GM19452 (cell line): ENCODE data around the gene MATN1.

Experiments used
- ATAC-seq: cut with Tn5 transposase; IDR thresholded peaks from one replicate; pipeline ENCODE4 v1.9.1; 2021; ENCODE audit not compliant: unreplicated experiment

MATN1 gene

DNA sequence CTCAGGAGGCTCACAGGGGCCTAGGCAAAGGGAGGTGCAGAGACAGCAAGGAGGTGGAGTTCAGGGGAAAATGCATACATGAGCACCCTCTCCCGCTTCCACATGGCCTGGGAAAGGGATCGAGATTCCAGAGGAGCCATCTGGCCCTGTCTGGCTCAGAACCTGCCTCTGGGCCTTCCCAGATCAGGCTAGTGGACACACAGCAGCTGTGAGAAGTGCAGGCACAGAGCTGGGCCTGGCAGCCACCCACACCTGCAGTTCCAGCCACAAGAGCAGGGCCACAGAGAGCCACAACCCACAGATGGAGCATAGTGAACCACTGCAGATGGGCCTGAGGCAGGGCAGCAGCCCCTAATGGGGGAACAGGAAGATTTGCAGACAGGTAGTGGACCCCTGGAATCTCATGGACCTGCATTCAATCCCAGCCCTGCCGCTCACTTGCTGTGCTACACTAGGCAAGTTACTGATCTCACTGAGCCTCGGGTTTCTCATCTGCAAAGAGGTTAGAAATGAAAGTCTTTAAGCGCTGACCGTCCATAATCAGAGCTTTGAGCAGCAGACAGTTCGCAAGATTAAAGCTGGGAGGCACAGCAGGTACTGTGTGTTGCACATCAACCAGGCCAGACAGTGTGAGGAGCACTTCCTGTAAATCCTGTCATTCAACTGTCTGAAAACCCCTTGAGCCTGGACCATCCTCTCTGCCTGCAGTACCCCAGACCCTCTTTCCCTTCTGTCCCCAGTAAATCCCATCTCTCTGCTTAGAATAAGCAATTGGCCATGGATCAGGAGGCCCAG, 58.0 kb downstream of the MATN1 start:
- no peak for ATAC-seq

DNA sequence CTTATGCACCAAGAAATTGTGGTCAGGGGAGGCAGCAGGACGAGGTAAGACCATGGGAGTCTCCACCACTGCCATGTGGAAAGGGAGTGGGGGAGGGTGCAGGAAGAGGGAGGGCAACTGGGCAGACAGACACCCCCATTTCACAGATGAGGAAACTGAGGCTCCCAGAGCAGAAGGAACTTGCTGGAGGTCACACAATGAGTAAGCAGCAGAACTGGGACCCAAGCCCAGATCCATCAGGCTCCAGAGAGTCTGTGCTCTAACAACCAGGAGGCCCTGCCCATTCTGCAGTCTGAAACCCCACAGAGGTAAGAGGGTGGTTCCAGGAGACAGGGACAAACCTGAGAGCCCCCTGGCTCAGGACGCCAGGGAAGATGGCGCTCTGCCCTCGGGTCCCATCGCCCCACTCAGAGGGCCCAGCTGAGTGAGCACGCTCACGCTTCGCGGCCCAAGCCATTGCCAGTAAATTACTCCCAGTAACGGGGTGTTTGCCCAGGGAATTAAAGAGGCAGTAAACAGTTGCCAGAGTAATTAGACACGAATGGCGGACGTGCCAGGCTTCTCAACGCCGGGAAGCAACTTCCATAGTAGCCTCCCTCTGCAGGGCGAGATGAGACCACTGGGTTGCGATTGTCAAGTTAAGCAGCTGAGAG, 59.2 kb downstream of the MATN1 start:
- ATAC-seq: no peak

DNA sequence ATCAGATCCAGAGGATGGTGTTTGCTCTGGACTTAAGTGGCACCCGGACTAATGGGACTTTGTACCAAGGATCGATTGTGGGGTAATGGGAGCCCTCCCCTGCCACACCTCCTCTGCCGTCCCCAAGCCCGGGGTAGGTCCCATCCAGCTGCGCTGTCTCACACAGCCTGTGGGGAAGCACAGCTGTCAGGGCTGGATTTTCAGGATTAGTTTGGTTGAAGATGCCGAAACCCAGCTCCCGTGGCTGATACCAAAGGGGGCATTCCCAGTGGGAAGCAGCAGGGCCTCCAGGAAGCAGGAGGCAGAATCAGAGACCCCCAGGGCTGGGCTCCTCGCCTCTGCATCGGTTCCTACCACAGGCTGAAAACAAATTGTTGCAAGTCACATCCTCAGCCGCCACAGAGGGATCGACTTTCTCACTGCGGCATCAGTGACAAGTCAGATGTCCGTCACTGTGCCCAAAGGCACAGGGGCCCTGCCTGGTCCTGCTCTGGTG, 59.7 kb downstream of the MATN1 start:
- no peak for ATAC-seq

DNA sequence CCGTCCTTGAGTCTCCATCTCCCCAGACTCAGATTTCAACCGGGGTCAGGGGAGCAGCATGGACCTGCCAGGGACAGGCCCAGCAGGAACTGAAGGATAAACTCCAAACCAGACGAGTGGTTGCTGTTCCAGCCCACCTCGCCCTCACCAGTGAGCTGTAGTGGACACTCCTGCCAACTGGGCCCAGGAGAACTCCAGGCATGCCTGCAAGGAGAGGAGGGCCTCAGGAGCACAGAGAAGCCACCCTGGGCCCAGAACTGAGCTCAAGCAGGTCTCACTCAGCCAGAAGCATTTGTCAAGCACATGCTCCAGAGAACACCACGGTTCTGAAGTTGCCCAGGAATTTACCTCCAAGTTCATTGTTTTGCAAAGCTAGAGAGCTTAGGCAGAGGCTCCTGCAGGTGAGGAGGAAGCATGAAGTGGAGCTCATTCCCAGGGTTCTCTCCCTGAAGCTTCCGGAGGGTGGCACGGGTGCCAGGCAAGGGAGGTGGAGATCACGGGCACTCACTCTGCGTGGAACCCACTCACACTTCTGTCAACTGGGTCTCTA, 61.0 kb downstream of the MATN1 start:
- ATAC-seq: no peak

DNA sequence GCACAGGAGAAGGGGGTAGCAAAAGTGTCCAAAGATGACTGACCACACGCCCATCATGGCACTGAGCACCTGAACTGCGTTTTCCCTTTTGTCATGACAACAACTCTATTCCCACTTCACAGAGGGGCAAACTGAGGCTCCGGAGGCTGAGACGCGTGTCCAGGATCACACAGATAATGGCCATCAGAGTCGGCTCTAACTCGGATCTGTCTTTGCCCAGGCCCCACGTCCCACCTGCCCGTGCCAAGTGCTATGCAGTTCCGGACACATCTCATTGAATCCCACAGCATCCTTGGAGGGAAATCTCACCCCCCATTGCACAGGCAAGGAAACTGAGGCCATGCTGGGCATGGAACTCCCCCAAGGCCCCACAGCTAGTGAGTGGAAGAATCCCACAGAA, 62.1 kb downstream of the MATN1 start:
- ATAC-seq: no peak
